HepG2 (cell line): ENCODE results near the gene SLC22A13. TPM values are rescaled to one million over a fixed set of nuclear protein-coding genes. Genes with fewer than 3 reads are reported as not detected.

Source experiments
- ATAC-seq: fragments of 200-7000 bp; cut with Tn5 transposase; 3 replicates; pipeline ENCODE4 v1.9.1; 2020; ENCODE audit warnings: mild to moderate bottlenecking, moderate library complexity
- BruUV-seq: library from RNA; stranded (reverse); fragments of 400-500 nt; replicated peaks from 2 replicates; lab custom pipeline; 2021; lab: Mats Ljungman, UMichigan
- CTCF ChIA-PET: fragments of 300-600 bp; formaldehyde crosslinking; extraction: SDS; loops from one replicate; lab custom pipeline; 2021; ENCODE audit warnings: low total read pairs, inconsistent platforms, low intra/inter-chr PET ratio; lab: Yijun Ruan, JAX
- POLR2A ChIA-PET: fragments of 350-600 bp; sonication (Branson Sonifier 250); formaldehyde crosslinking; loops from one replicate; lab custom pipeline; 2020; ENCODE audit warnings: antibody characterized with exemption, inconsistent platforms; lab: Yijun Ruan, JAX
- DNase-seq: peaks from one replicate; pipeline ENCODE4 v3.0.0-alpha.2; 2015; ENCODE audit warnings: low spot score
- FAIRE-seq: peaks from 3 replicates; lab custom pipeline; 2011; peaks lifted over from hg19 to GRCh38; lab: Jason Lieb, UNC
- H2AFZ ChIP-seq: one replicate; pipeline ENCODE4 v1.6.1; 2011; ENCODE audit warnings: low read length, inconsistent platforms
- H3K27ac ChIP-seq: fragments of 300-600 bp; 3 replicates; pipeline ENCODE4 v1.8.0; 2011; ENCODE audit warnings: mixed run types, mild to moderate bottlenecking, mixed read lengths, low read length, inconsistent platforms; ENCODE audit not compliant: insufficient read depth; ENCODE audit errors: extremely low read length
- H3K27me3 ChIP-seq, 2 experiments: fragments of 200-600 bp in 1 of 2; 2 replicates in 1 of 2; 3 replicates in 1 of 2; pipeline versions ENCODE4 v1.6.0 to v1.8.0; 2011; ENCODE audit warnings: low read length in 2 of 2, mild to moderate bottlenecking in 2 of 2, moderate library complexity in 2 of 2, inconsistent platforms in 1 of 2; ENCODE audit not compliant: insufficient read depth in 2 of 2, control insufficient read depth in 1 of 2
- H3K36me3 ChIP-seq, 2 experiments: fragments of 200-600 bp in 1 of 2; replicated peaks in 1 of 2; 2 replicates in 1 of 2; 3 replicates in 1 of 2; pipeline versions ENCODE4 v1.5.1 to v1.8.0; 2011; ENCODE audit warnings: low read length in 2 of 2, inconsistent platforms in 1 of 2; ENCODE audit not compliant: insufficient read depth in 2 of 2, control insufficient read depth in 1 of 2
- H3K4me1 ChIP-seq: 2 replicates; pipeline ENCODE4 v1.5.1; 2012; ENCODE audit warnings: low read length, inconsistent platforms; ENCODE audit not compliant: insufficient read depth
- H3K4me2 ChIP-seq: 2 replicates; pipeline ENCODE4 v1.6.0; 2011; ENCODE audit warnings: low read depth, low read length, inconsistent platforms
- H3K4me3 ChIP-seq, 3 experiments: fragments of 200-600 bp in 1 of 3; sonication (generic), shearing (Covaris generic) in 1 of 3; replicated peaks in 1 of 3; 2 replicates each; pipeline ENCODE4 v1.5.1; 2011 to 2016; ENCODE audit warnings: low read length in 3 of 3, inconsistent platforms in 2 of 3, low read depth in 2 of 3, mild to moderate bottlenecking in 2 of 3, control low read depth in 1 of 3, mixed read lengths in 1 of 3; ENCODE audit not compliant: insufficient read depth in 1 of 3
- H3K79me2 ChIP-seq: one replicate; pipeline ENCODE4 v1.6.1; 2011; ENCODE audit warnings: low read length, inconsistent platforms; ENCODE audit not compliant: insufficient read depth
- H3K9ac ChIP-seq: 2 replicates; pipeline ENCODE4 v1.6.0; 2011; ENCODE audit warnings: mild to moderate bottlenecking, low read depth, low read length, inconsistent platforms; ENCODE audit not compliant: insufficient read depth
- H3K9me3 ChIP-seq: 2 replicates; pipeline ENCODE4 v1.5.1; 2012; ENCODE audit warnings: mild to moderate bottlenecking, low read length
- H4K20me1 ChIP-seq: 2 replicates; pipeline ENCODE4 v1.6.0; 2011; ENCODE audit warnings: inconsistent platforms, mild to moderate bottlenecking, low read length, moderate library complexity; ENCODE audit not compliant: insufficient read depth
- ARID3A ChIP-seq: IDR thresholded peaks from 2 replicates; pipeline ENCODE4 v1.6.1; 2012; ENCODE audit warnings: low read depth, low read length, improper control_type of control experiment
- BCL3 ChIP-seq: sonication (generic); formaldehyde crosslinking; IDR thresholded peaks from 2 replicates; pipeline ENCODE4 v1.5.1; 2020; ENCODE audit warnings: mild to moderate bottlenecking, missing genetic modification reagents, moderate library complexity
- CEBPB ChIP-seq: IDR thresholded peaks from 2 replicates; pipeline ENCODE4 v1.6.1; 2011; ENCODE audit warnings: low read depth, low read length, improper control_type of control experiment, borderline replicate concordance
- ZNF205 ChIP-seq: IDR thresholded peaks from 2 replicates; pipeline ENCODE4 v1.6.1; 2018; ENCODE audit warnings: missing biosample characterization, missing genetic modification reagents
- ZNF367 ChIP-seq: sonication (generic); formaldehyde crosslinking; IDR thresholded peaks from 2 replicates; pipeline ENCODE4 v1.4.0; 2020; ENCODE audit warnings: missing genetic modification reagents, borderline replicate concordance
- ZNF574 ChIP-seq: sonication (generic); formaldehyde crosslinking; IDR thresholded peaks from 2 replicates; pipeline ENCODE4 v1.4.0; 2020; ENCODE audit warnings: missing genetic modification reagents
- ZNF577 ChIP-seq: sonication (generic); formaldehyde crosslinking; IDR thresholded peaks from 2 replicates; pipeline ENCODE4 v1.4.0; 2020; ENCODE audit warnings: mild to moderate bottlenecking, low read depth, missing genetic modification reagents, borderline replicate concordance
- ZNF674 ChIP-seq: sonication (generic); formaldehyde crosslinking; IDR thresholded peaks from 2 replicates; pipeline ENCODE4 v1.5.0; 2020; ENCODE audit warnings: low read depth, mild to moderate bottlenecking, missing genetic modification reagents
- ZNF7 ChIP-seq: IDR thresholded peaks from 2 replicates; pipeline ENCODE4 v1.6.1; 2016; ENCODE audit warnings: missing biosample characterization, missing genetic modification reagents
- ZNF75D ChIP-seq: sonication (generic); formaldehyde crosslinking; IDR thresholded peaks from 2 replicates; pipeline ENCODE4 v1.8.1; 2023; ENCODE audit warnings: missing genetic modification reagents, mild to moderate bottlenecking, borderline replicate concordance
- WGBS: methylation state at CpG from one replicate; pipeline ENCODE4 v1.1.6; 2017; ENCODE audit warnings: low lambda C conversion rate; 5-methylcytosine and 5-hydroxymethylcytosine counted together
- in situ Hi-C: cut with HindIII; loops from 2 replicates; pipeline ENCODE4 v1.10.0; 2017; ENCODE audit warnings: low pct_unique_long_range_greater_than_20kb; ENCODE audit not compliant: extremely low pct_ligation_motif_present
- intact Hi-C: fragments of 100-400 bp; cut with micrococcal nuclease; formaldehyde crosslinking; loops from one replicate; pipeline ENCODE4 v1.10.0; 2022; ENCODE audit not compliant: unreplicated experiment
- polyA plus RNA-seq, 8 experiments: library from polyadenylated mRNA; depleted of rRNA in 3 of 8; stranded (reverse) in 7 of 8; unstranded in 1 of 8; fragments of >200 nt; fragmentation: Illumina TruSeq in 4 of 8; extraction: Trizol in 4 of 8; gene quantifications; 2 replicates each; pipeline versions ENCODE4 v1.2.1 to v1.2.3, GENCODE V29; 2011 to 2016; ENCODE audit warnings: low read depth in 4 of 8, missing spikeins in 1 of 8, mixed read lengths in 1 of 8; ENCODE audit not compliant: insufficient read depth in 1 of 8
- total RNA-seq, 5 experiments: library from RNA; depleted of rRNA; stranded (reverse); fragments of >200 nt; fragmentation: Illumina TruSeq; extraction: Trizol; gene quantifications; 2 replicates each; pipeline ENCODE4 v1.2.3, GENCODE V29; 2016; ENCODE audit warnings: low read depth in 1 of 5

Gene SLC22A13
- total and polyA plus RNA-seq, 2 of the 13 experiments (the other 11 are each of a cell fraction or from before 2014, with no cell fraction given) = 0.20 TPM; not detected in 1

- TF ChIP-seq ZNF577 (CRISPR knock-in tag) (no peak), ARID3A (no peak), CEBPB (peak; percentile 27; the same call in 1 of the 2 replicates)
- in situ Hi-C loops (no loop called here), intact Hi-C loops (no loop called here)
- Histone ChIP-seq H3K4me3 (no peak overlapping the region), H4K20me1 (no peaks in the 10 kb centered on the region; the same call in 1 of the 2 replicates), H3K4me1 (no peaks in the 10 kb centered on the region), H3K79me2 (no peaks in the 10 kb centered on the region), H3K36me3 (peaks cover 7 to 40% of the 10 kb centered on the region in 2 experiments; a peak in 4 of 5 replicates), H3K27ac (no peak overlapping the region), H3K27me3 (no peaks in the 10 kb centered on the region), H2AFZ (no peak overlapping the region), H3K9me3 (no peaks in the 10 kb centered on the region), H3K9ac (no peak overlapping the region), H3K4me2 (no peak overlapping the region)
- ChIA-PET POLR2A (no interaction called here), CTCF (no interaction called here)
- DNase-seq = no peak
- 99% methylated on average over 2 of the region's 2 CpGs for WGBS
- no TSS peak for BruUV-seq
- FAIRE-seq = no peak
- ATAC-seq = no peak
These were observed 37.6 kb upstream of the SLC22A13 start for GRCh38 chr3:38227989-38228388.

- POLR2A ChIA-PET = no interaction called here
- Histone ChIP-seq H4K20me1 (no peaks in the 10 kb centered on the region; the same call in 1 of the 2 replicates), H3K4me1 (no peaks in the 10 kb centered on the region), H3K27me3 (no peaks in the 10 kb centered on the region), H2AFZ (no peak overlapping the region), H3K79me2 (no peaks in the 10 kb centered on the region), H3K9me3 (no peaks in the 10 kb centered on the region), H3K9ac (no peak overlapping the region), H3K4me3 (no peak overlapping the region), H3K4me2 (no peak overlapping the region), H3K36me3 (peaks cover 7 to 35% of the 10 kb centered on the region in 2 experiments), H3K27ac (no peak overlapping the region)
- DNase-seq (no peak), ATAC-seq (no peak), FAIRE-seq (no peak)
- no peak for TF ChIP-seq ZNF574
- no peak for TF ChIP-seq ZNF367 (CRISPR knock-in tag)
- TF ChIP-seq ZNF75D (CRISPR knock-in tag) = no peak
- TF ChIP-seq ZNF205 (CRISPR knock-in tag) = no peak
- no peak for TF ChIP-seq ZNF7 (CRISPR knock-in tag)
- no peak for TF ChIP-seq ZNF674 (CRISPR knock-in tag)
- TF ChIP-seq CEBPB = 0 out of 2 replicates have a peak, but pooled peaks have one; percentile 3
- TF ChIP-seq BCL3 = no peak
- WGBS = 100% methylated on average over 1 of the region's 1 CpG
- in situ Hi-C loops = no loop called here
- CTCF ChIA-PET = no interaction called here
- intact Hi-C loops = no loop called here
- no TSS peak for BruUV-seq
These were observed 36.6 kb upstream of the SLC22A13 start for GRCh38 chr3:38229036-38229435.
